Lower lobe of right lung (tissue), 2 donors: ENCODE data around the gene SULT1B1. TPM values are rescaled to one million over a fixed set of nuclear protein-coding genes. Genes with fewer than 3 reads are reported as not detected.

Experiments used
- ATAC-seq, 2 donors: fragments of 200-7000 bp; cut with Tn5 transposase; one replicate each; pipeline ENCODE4 v1.9.1; 2020 to 2022; ENCODE audit warnings: mild to moderate bottlenecking in 2 of 2, moderate library complexity in 2 of 2
- DNase-seq: peaks from one replicate; pipeline ENCODE4 v3.0.0-alpha.2; 2020
- H3K27ac ChIP-seq: fragments of 200-600 bp; one replicate; pipeline ENCODE4 v1.8.0; 2022
- H3K27me3 ChIP-seq: fragments of 200-600 bp; one replicate; pipeline ENCODE4 v1.8.0; 2022; ENCODE audit warnings: low read depth
- H3K36me3 ChIP-seq: fragments of 200-600 bp; one replicate; pipeline ENCODE4 v1.8.0; 2022; ENCODE audit warnings: mild to moderate bottlenecking
- H3K4me1 ChIP-seq: fragments of 200-600 bp; one replicate; pipeline ENCODE4 v1.8.0; 2022
- H3K4me3 ChIP-seq: fragments of 200-600 bp; one replicate; pipeline ENCODE4 v1.8.0; 2022; ENCODE audit warnings: mild to moderate bottlenecking
- H3K9me3 ChIP-seq: fragments of 200-600 bp; one replicate; pipeline ENCODE4 v1.8.0; 2022
- intact Hi-C: fragments of 100-400 bp; cut with DNase I; formaldehyde crosslinking; loops from one replicate; pipeline ENCODE4 v1.11.0; 2022
- total RNA-seq: library from RNA; stranded (reverse); fragmentation: NEBNext Ultra II Directional; extraction: Animal tissue kit (Norgen Biotek cat#: 25700); gene quantifications from one replicate; pipeline ENCODE4 v1.2.1, GENCODE V29; 2021
- TF ChIP-seq, protein P1 (sequence below): fragments of 200-600 bp; IDR thresholded peaks from one replicate; pipeline ENCODE4 v1.8.0; 2022; ENCODE audit warnings: antibody characterized with exemption, mild to moderate bottlenecking
- donor health status: DM: no; HTN: yes; CAD: no; lungs with severe emphysema.

The SULT1B1 gene
- total RNA-seq, 1 donor from 2014 or later, result 10.9 TPM

DNA sequence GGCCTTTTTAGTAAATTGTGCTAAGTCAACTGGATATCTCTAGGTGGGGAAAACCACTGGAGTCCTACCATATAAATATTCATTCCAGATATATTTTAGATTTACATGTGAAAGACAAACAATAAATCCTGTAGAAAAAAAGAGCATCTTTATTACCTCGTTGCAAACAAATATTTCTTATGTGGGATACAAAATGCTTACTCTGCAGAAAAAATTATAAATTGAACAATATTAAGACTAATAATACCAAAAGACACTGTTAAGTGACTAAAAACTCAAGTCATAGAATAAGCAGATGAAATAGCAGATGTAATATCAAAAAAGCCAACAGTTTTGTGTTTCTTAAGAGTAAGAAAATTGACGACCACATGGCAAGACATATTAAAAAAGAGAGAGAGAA, 43.8 kb downstream of the SULT1B1 start:
- DNase-seq (no peak), ATAC-seq (no peak)
- no peaks in the 10 kb centered on the region for H3K27me3 ChIP-seq
- intact Hi-C loops, result no loop called here
- no peaks in the 10 kb centered on the region for H3K36me3 ChIP-seq
- H3K4me1 ChIP-seq, result no peaks in the 10 kb centered on the region
- H3K9me3 ChIP-seq, result no peaks in the 10 kb centered on the region
- no peak overlapping the region for H3K27ac ChIP-seq
- TF ChIP-seq, protein P1, sequence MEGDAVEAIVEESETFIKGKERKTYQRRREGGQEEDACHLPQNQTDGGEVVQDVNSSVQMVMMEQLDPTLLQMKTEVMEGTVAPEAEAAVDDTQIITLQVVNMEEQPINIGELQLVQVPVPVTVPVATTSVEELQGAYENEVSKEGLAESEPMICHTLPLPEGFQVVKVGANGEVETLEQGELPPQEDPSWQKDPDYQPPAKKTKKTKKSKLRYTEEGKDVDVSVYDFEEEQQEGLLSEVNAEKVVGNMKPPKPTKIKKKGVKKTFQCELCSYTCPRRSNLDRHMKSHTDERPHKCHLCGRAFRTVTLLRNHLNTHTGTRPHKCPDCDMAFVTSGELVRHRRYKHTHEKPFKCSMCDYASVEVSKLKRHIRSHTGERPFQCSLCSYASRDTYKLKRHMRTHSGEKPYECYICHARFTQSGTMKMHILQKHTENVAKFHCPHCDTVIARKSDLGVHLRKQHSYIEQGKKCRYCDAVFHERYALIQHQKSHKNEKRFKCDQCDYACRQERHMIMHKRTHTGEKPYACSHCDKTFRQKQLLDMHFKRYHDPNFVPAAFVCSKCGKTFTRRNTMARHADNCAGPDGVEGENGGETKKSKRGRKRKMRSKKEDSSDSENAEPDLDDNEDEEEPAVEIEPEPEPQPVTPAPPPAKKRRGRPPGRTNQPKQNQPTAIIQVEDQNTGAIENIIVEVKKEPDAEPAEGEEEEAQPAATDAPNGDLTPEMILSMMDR, result no peak
- no peak overlapping the region for H3K4me3 ChIP-seq

DNA sequence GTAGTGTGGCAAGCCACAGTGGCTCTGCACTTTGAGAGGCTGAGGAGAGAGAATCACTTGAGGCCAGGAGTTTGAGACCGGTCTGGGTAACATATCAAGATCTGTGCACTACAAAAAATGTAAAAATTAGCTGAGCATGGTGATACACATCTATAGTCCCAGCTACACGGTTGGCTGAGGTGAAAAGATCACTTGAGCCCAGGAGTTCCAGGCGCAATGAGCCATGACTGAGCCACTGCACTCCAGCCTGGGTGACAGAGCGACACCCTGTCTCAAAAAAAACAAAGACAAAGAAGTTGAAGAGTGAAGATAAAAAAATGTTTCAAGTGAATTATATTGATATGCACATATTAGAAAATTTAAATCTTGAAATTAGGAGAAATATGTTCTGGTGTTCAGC, 46.3 kb downstream of the SULT1B1 start:
- no peaks in the 10 kb centered on the region for H3K36me3 ChIP-seq
- no peaks in the 10 kb centered on the region for H3K9me3 ChIP-seq
- intact Hi-C loops, result no loop called here
- no peaks in the 10 kb centered on the region for H3K27me3 ChIP-seq
- TF ChIP-seq, protein P1, result no peak
- H3K4me3 ChIP-seq, result no peak overlapping the region
- H3K4me1 ChIP-seq, result no peaks in the 10 kb centered on the region
- no peak overlapping the region for H3K27ac ChIP-seq
- ATAC-seq, result no peak
- no peak for DNase-seq

DNA sequence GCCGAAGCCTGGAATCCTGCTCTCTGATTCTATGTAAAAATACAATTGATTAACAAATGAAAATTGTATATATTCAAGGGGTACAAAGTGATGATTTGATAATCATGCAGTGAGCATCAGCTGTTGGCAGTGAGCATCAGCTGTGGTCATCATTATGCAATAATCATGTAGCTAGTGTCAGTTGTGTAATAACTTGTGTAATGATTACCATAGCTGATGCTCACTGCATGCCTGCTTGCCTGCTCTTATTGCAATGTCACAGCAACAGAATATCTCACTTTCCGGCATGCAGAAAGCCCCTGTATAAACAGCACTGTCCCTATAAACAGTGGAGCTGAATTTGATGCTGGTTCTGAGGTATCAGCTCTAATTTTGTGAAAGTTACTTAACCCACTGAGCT, 46.8 kb downstream of the SULT1B1 start:
- H3K4me3 ChIP-seq, result no peak overlapping the region
- TF ChIP-seq, protein P1, result no peak
- H3K36me3 ChIP-seq, result no peaks in the 10 kb centered on the region
- intact Hi-C loops, result no loop called here
- H3K27me3 ChIP-seq, result no peaks in the 10 kb centered on the region
- no peaks in the 10 kb centered on the region for H3K9me3 ChIP-seq
- DNase-seq, result no peak
- no peaks in the 10 kb centered on the region for H3K4me1 ChIP-seq
- H3K27ac ChIP-seq, result no peak overlapping the region
- ATAC-seq, result peak; percentile 51 to 67

DNA sequence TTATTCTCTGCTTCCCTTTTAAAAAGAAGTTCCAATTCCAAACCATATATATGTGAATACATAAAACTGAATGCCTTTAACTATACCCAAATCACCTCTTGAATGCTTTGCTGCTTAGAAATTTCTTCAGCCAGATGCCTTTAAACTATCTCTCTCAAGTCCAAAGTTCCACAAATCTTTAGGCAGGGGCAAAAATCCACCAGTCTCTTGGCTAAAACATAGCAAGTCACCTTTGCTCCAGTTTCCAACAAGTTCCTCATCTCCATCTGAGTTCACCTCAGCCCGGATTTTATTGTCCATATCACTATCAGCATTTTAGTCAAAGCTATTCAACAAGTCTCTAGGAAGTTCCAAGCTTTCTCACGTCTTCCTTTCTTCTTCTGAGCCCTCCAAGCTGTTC, 49.8 kb downstream of the SULT1B1 start:
- TF ChIP-seq, protein P1, result no peak
- no peaks in the 10 kb centered on the region for H3K4me1 ChIP-seq
- no peak for DNase-seq
- intact Hi-C loops, result no loop called here
- H3K27me3 ChIP-seq, result no peaks in the 10 kb centered on the region
- no peaks in the 10 kb centered on the region for H3K9me3 ChIP-seq
- no peak overlapping the region for H3K27ac ChIP-seq
- H3K4me3 ChIP-seq, result no peak overlapping the region
- H3K36me3 ChIP-seq, result no peaks in the 10 kb centered on the region
- no peak for ATAC-seq

DNA sequence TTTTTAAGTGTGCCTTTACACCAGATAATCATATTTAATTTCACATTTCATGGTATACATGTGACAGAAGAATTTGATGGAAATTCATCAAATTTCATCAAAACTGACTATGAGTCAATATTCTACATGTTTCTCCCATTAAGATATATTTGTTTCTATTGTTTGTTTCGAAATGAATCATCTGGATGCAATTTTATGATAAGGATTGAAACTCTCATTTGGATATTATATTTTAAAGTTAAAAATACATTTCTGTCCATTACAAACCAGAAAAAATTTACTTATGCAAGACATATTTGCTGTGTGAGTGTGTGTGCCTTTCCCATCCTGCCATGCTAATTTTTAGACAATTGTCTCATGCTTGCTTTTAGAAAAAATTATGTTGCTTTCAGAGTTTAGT, 52.2 kb downstream of the SULT1B1 start:
- TF ChIP-seq, protein P1, result no peak
- no peak for ATAC-seq
- H3K36me3 ChIP-seq, result no peaks in the 10 kb centered on the region
- intact Hi-C loops, result no loop called here
- no peaks in the 10 kb centered on the region for H3K4me1 ChIP-seq
- no peak for DNase-seq
- H3K27ac ChIP-seq, result no peak overlapping the region
- no peak overlapping the region for H3K4me3 ChIP-seq
- H3K27me3 ChIP-seq, result no peaks in the 10 kb centered on the region
- H3K9me3 ChIP-seq, result no peaks in the 10 kb centered on the region

DNA sequence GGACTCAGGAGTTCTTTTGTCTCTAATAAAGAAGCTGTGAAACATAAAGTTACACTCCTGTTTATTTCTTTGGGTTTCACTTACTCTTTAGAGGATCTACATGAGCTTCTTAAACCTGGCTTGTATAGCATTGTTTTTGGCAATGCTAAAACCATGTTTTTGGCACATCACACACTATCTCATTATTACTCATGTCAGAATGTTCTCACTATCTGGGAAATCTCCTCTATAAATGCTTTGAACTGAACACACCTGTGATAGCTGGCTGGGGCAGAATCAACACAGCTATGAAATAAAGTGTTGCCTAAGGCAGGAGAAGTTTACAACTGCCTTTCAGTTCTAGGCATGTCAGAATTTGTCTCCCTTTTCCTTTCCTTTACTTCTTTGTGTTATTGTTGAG, 52.6 kb downstream of the SULT1B1 start:
- no peak for ATAC-seq
- H3K4me1 ChIP-seq, result no peaks in the 10 kb centered on the region
- DNase-seq, result no peak
- H3K9me3 ChIP-seq, result no peaks in the 10 kb centered on the region
- no peaks in the 10 kb centered on the region for H3K36me3 ChIP-seq
- H3K27ac ChIP-seq, result no peak overlapping the region
- TF ChIP-seq, protein P1, result no peak
- intact Hi-C loops, result no loop called here
- no peaks in the 10 kb centered on the region for H3K27me3 ChIP-seq
- no peak overlapping the region for H3K4me3 ChIP-seq
